ENCODE results near the gene BMP8B.

BMP8B gene

GRCh38 chr1:39758556-39759435, 29.9 kb downstream of the BMP8B start:
- no peak for DNase-seq (ENCODE audit: low read depth)

GRCh38 chr1:39757501-39757900, 31.2 kb downstream of the BMP8B start:
- DNase-seq (ENCODE audit: low read depth): no peak

GRCh38 chr1:39755965-39756659, 32.6 kb downstream of the BMP8B start:
- no peak for DNase-seq (ENCODE audit: low read depth)

GRCh38 chr1:39754906-39755504, 33.7 kb downstream of the BMP8B start:
- no peak for DNase-seq (ENCODE audit: low read depth)

- DNase-seq (ENCODE audit: low read depth): no peak
Observed at GRCh38 chr1:39754026-39754570, 34.6 kb downstream of the BMP8B start.

- no peak for DNase-seq (ENCODE audit: low read depth)
Observed at GRCh38 chr1:39753132-39754025, 35.3 kb downstream of the BMP8B start.

GRCh38 chr1:39752703-39753102, 36.0 kb downstream of the BMP8B start:
- no peak for DNase-seq (ENCODE audit: low read depth)

- no peak for DNase-seq (ENCODE audit: low read depth)
Observed at GRCh38 chr1:39751595-39751994, 37.1 kb downstream of the BMP8B start.

GRCh38 chr1:39745016-39745670, 43.5 kb downstream of the BMP8B start:
- DNase-seq (ENCODE audit: low read depth): no peak

GRCh38 chr1:39738622-39739366, 49.9 kb downstream of the BMP8B start, which contains the start of gene PPIE:
Gene PPIE (plus strand): TSS chr1:39738882. CDS start chr1:39738901, 19 bp downstream.
- peak; percentile 94 for DNase-seq (ENCODE audit: low read depth)

- DNase-seq (ENCODE audit: low read depth): no peak
Observed at GRCh38 chr1:39737546-39738169, 51.0 kb downstream of the BMP8B start.

- DNase-seq (ENCODE audit: low read depth): no peak
Observed at GRCh38 chr1:39735731-39736130, 52.9 kb downstream of the BMP8B start.

- DNase-seq (ENCODE audit: low read depth): no peak
Observed at GRCh38 chr1:39733161-39733560, 55.5 kb downstream of the BMP8B start.

- no peak for DNase-seq (ENCODE audit: low read depth)
Observed at GRCh38 chr1:39732730-39733129, 55.9 kb downstream of the BMP8B start.

GRCh38 chr1:39729842-39730241, 58.8 kb downstream of the BMP8B start:
- DNase-seq (ENCODE audit: low read depth): no peak

- DNase-seq (ENCODE audit: low read depth): no peak
Observed at GRCh38 chr1:39729030-39729429, 59.6 kb downstream of the BMP8B start.

- no peak for DNase-seq (ENCODE audit: low read depth)
Observed at GRCh38 chr1:39727932-39728317, 60.7 kb downstream of the BMP8B start.

GRCh38 chr1:39727221-39727931, 61.3 kb downstream of the BMP8B start:
- no peak for DNase-seq (ENCODE audit: low read depth)

GRCh38 chr1:39726600-39726999, 62.1 kb downstream of the BMP8B start:
- DNase-seq (ENCODE audit: low read depth): no peak

Data from activated T-helper 9 cell treated with anti-CD3 and anti-CD28 coated beads, Interleukin-2, amount 50 U/mL, for 16 hours (primary cell).